Astrocyte (in vitro differentiated cells and primary cell): ENCODE measurements around the gene MAPKAPK2. TPM values are rescaled to one million over a fixed set of nuclear protein-coding genes. Genes with fewer than 3 reads are reported as not detected.

Experiments used
- DNase-seq: peaks from one replicate; pipeline ENCODE4 v3.0.0-alpha.2; 2010; ENCODE audit warnings: low read depth
- FAIRE-seq: peaks from 2 replicates; lab custom pipeline; 2011; peaks lifted over from hg19 to GRCh38; lab: Jason Lieb, UNC
- H2AFZ ChIP-seq: 2 replicates; pipeline ENCODE4 v1.6.0; 2012; ENCODE audit warnings: low read depth, low read length, inconsistent platforms
- H3K27ac ChIP-seq: 2 replicates; pipeline ENCODE4 v1.5.1; 2011; ENCODE audit warnings: low read depth, low read length, inconsistent platforms
- H3K27me3 ChIP-seq: 2 replicates; pipeline ENCODE4 v1.6.0; 2011; ENCODE audit warnings: low read length, inconsistent platforms; ENCODE audit not compliant: insufficient read depth
- H3K36me3 ChIP-seq: 2 replicates; pipeline ENCODE4 v1.5.1; 2011; ENCODE audit warnings: low read length, inconsistent platforms; ENCODE audit not compliant: insufficient read depth
- H3K4me1 ChIP-seq: 2 replicates; pipeline ENCODE4 v1.5.1; 2011; ENCODE audit warnings: low read length, inconsistent platforms; ENCODE audit not compliant: insufficient read depth
- H3K4me2 ChIP-seq: 2 replicates; pipeline ENCODE4 v1.6.0; 2012; ENCODE audit warnings: low read length, inconsistent platforms
- H3K4me3 ChIP-seq: 2 replicates; pipeline ENCODE4 v1.5.1; 2011; ENCODE audit warnings: low read depth, mild to moderate bottlenecking, low read length, inconsistent platforms; ENCODE audit not compliant: insufficient read depth
- H3K79me2 ChIP-seq: 2 replicates; pipeline ENCODE4 v1.6.0; 2012; ENCODE audit warnings: mild to moderate bottlenecking, low read length, inconsistent platforms; ENCODE audit not compliant: insufficient read depth
- H3K9ac ChIP-seq: 2 replicates; pipeline ENCODE4 v1.6.0; 2012; ENCODE audit warnings: mild to moderate bottlenecking, low read length, inconsistent platforms
- H3K9me3 ChIP-seq: 2 replicates; pipeline ENCODE4 v1.5.1; 2012; ENCODE audit warnings: low read depth, mild to moderate bottlenecking, low read length, inconsistent platforms; ENCODE audit not compliant: insufficient read depth
- H4K20me1 ChIP-seq: 2 replicates; pipeline ENCODE4 v1.6.0; 2012; ENCODE audit warnings: low read length, inconsistent platforms; ENCODE audit not compliant: insufficient read depth
- H3K27ac Mint-ChIP-seq: one replicate; pipeline ENCODE4 v1.8.0; 2021; ENCODE audit warnings: mild to moderate bottlenecking, mixed read lengths; ENCODE audit not compliant: unreplicated experiment
- H3K27me3 Mint-ChIP-seq: one replicate; pipeline ENCODE4 v1.8.0; 2021; ENCODE audit warnings: low read depth, mixed read lengths; ENCODE audit not compliant: unreplicated experiment
- H3K36me3 Mint-ChIP-seq: one replicate; pipeline ENCODE4 v1.8.0; 2021; ENCODE audit warnings: low read depth, mixed read lengths; ENCODE audit not compliant: unreplicated experiment
- H3K4me1 Mint-ChIP-seq: one replicate; pipeline ENCODE4 v1.8.0; 2021; ENCODE audit warnings: low read depth, mixed read lengths; ENCODE audit not compliant: unreplicated experiment
- H3K4me3 Mint-ChIP-seq: one replicate; pipeline ENCODE4 v1.8.0; 2021; ENCODE audit warnings: mild to moderate bottlenecking, moderate library complexity, mixed read lengths; ENCODE audit not compliant: unreplicated experiment
- H3K9me3 Mint-ChIP-seq: one replicate; pipeline ENCODE4 v1.8.0; 2021; ENCODE audit warnings: mild to moderate bottlenecking, mixed read lengths; ENCODE audit not compliant: unreplicated experiment
- EZH2 ChIP-seq: IDR thresholded peaks from 2 replicates; pipeline ENCODE4 v1.6.1; 2012; ENCODE audit warnings: mild to moderate bottlenecking, low read length, inconsistent platforms; ENCODE audit not compliant: insufficient read depth
- total RNA-seq: library from RNA; stranded (reverse); gene quantifications from 2 replicates; pipeline ENCODE4 v1.2.1, GENCODE V29; 2021
- TF ChIP-seq, protein P1 (sequence below): IDR thresholded peaks from 2 replicates; pipeline ENCODE4 v1.5.1; 2011; ENCODE audit warnings: low read depth, mild to moderate bottlenecking, inconsistent platforms, low read length, moderate library complexity; ENCODE audit not compliant: insufficient read depth

The MAPKAPK2 gene
- total RNA-seq, 1 donor from 2014 or later: 108 TPM

DNA sequence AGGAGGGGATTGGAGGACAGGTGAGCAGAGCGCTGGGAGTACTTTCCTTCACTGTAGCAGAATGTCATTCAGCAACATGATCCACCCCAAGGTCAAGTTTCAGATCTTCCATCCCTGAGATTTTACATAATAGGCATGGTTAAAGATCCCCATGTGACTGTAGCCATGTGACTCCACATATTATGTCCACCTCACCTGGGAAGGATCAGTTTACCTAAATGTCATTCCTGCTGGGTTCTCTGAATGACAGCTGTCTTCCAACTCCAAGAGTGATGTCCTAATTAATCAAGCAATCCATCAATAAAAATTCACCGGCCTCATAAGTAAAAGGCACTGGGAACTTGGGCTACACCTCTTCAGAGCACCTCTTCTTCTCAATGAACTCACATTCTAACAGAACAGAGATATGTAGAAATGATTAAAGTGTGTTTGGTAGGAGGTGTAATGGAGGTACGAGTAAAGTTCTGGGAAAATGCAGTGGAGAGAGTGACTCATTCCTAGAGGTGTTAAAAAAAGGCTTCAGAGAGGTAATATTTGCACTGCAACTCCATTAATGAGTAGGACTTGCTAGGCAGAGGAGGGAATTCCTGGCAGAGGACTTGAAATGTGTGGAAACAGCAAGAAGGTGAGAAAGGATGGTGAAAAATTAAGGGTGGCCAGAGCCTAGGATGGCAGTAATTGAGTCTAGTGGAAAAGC lies 22.2 kb upstream of the MAPKAPK2 start:
- H3K79me2 ChIP-seq: no peaks in the 10 kb centered on the region
- Mint-ChIP-seq H3K27me3 (peaks cover 67% of the 10 kb centered on the region), H3K4me3 (no peak overlapping the region), H3K9me3 (no peaks in the 10 kb centered on the region), H3K4me1 (no peaks in the 10 kb centered on the region), H3K27ac (no peak overlapping the region), H3K36me3 (no peaks in the 10 kb centered on the region)
- FAIRE-seq (no peak), DNase-seq (no peak)
- no peak overlapping the region for H3K27ac ChIP-seq
- peaks cover 36% of the 10 kb centered on the region for H3K27me3 ChIP-seq
- H2AFZ ChIP-seq: no peak overlapping the region
- peaks cover 6% of the 10 kb centered on the region for H3K4me1 ChIP-seq
- no peak overlapping the region for H3K9ac ChIP-seq
- H4K20me1 ChIP-seq: no peaks in the 10 kb centered on the region
- no peaks in the 10 kb centered on the region for H3K9me3 ChIP-seq
- H3K4me3 ChIP-seq: no peak overlapping the region
- H3K36me3 ChIP-seq: no peaks in the 10 kb centered on the region
- H3K4me2 ChIP-seq: no peak overlapping the region
- TF ChIP-seq, protein P1, sequence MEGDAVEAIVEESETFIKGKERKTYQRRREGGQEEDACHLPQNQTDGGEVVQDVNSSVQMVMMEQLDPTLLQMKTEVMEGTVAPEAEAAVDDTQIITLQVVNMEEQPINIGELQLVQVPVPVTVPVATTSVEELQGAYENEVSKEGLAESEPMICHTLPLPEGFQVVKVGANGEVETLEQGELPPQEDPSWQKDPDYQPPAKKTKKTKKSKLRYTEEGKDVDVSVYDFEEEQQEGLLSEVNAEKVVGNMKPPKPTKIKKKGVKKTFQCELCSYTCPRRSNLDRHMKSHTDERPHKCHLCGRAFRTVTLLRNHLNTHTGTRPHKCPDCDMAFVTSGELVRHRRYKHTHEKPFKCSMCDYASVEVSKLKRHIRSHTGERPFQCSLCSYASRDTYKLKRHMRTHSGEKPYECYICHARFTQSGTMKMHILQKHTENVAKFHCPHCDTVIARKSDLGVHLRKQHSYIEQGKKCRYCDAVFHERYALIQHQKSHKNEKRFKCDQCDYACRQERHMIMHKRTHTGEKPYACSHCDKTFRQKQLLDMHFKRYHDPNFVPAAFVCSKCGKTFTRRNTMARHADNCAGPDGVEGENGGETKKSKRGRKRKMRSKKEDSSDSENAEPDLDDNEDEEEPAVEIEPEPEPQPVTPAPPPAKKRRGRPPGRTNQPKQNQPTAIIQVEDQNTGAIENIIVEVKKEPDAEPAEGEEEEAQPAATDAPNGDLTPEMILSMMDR: no peak
- no peak for TF ChIP-seq EZH2

GRCh38 chr1:206663362-206663761 lies 21.3 kb upstream of the MAPKAPK2 start:
- peaks cover 36% of the 10 kb centered on the region for H3K27me3 ChIP-seq
- Mint-ChIP-seq H3K27ac (no peak overlapping the region), H3K9me3 (no peaks in the 10 kb centered on the region), H3K4me1 (no peaks in the 10 kb centered on the region), H3K27me3 (peaks cover 67% of the 10 kb centered on the region), H3K4me3 (no peak overlapping the region), H3K36me3 (no peaks in the 10 kb centered on the region)
- FAIRE-seq (no peak), DNase-seq (no peak)
- TF ChIP-seq EZH2: no peak
- TF ChIP-seq, protein P1: no peak
- no peaks in the 10 kb centered on the region for H3K79me2 ChIP-seq
- H3K4me2 ChIP-seq: no peak overlapping the region
- H3K4me3 ChIP-seq: no peak overlapping the region
- no peak overlapping the region for H3K27ac ChIP-seq
- H3K9ac ChIP-seq: no peak overlapping the region
- no peaks in the 10 kb centered on the region for H3K36me3 ChIP-seq
- H3K9me3 ChIP-seq: no peaks in the 10 kb centered on the region
- H3K4me1 ChIP-seq: peaks cover 6% of the 10 kb centered on the region
- no peak overlapping the region for H2AFZ ChIP-seq
- H4K20me1 ChIP-seq: no peaks in the 10 kb centered on the region
